HG02763 (cell line): ENCODE data around the gene DCLRE1B.

ENCODE experiments used
- ATAC-seq: cut with Tn5 transposase; IDR thresholded peaks from one replicate; pipeline ENCODE4 v1.9.1; 2021; ENCODE audit warnings: mild to moderate bottlenecking, moderate library complexity; ENCODE audit not compliant: unreplicated experiment

DCLRE1B gene

DNA sequence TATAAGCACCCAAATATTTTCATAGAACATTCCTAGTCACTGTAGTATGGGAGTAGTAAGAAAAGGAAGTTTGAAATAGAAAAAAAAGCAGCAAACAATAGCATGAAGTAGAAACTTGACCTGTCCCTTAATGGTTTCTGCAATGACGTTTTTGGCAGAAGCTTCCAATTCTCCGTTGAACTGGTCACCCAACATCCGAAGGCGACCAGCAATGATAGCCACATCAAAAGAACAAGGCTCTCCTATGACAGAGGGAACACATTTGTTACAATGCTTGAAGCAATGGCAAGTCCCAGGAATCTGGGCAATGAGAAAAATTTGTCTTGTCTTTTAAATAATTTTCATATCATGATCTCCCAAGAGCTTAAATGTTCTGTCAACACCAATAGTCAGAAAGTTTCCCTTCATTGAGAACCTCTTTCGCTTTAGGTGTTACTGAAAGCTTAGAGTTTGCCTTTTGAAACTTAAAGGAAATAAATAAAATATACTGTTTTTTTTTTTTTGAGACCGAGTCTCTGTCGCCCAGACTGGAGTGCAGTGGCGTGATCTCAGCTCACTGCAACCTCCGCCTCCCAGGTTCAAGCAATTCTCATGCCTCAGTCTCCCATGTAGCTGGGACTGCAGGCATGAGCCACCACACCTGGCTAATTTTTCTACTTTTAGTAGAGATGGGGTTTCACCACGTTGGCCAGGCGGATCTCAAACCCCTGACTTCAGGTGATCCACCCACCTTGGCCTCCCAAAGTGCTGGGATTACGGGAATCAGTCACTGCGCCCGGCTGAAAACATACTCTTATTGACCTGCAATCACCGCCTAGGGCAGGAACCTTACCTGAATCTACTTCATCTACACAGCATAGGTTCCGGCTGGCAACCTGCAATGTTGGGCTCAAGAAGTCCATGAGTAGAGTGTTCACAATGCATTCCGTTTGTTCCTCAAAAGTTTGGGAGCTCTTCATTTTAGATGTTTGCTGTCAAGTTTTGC lies 18.4 kb upstream of the DCLRE1B start:
- no peak for ATAC-seq

DNA sequence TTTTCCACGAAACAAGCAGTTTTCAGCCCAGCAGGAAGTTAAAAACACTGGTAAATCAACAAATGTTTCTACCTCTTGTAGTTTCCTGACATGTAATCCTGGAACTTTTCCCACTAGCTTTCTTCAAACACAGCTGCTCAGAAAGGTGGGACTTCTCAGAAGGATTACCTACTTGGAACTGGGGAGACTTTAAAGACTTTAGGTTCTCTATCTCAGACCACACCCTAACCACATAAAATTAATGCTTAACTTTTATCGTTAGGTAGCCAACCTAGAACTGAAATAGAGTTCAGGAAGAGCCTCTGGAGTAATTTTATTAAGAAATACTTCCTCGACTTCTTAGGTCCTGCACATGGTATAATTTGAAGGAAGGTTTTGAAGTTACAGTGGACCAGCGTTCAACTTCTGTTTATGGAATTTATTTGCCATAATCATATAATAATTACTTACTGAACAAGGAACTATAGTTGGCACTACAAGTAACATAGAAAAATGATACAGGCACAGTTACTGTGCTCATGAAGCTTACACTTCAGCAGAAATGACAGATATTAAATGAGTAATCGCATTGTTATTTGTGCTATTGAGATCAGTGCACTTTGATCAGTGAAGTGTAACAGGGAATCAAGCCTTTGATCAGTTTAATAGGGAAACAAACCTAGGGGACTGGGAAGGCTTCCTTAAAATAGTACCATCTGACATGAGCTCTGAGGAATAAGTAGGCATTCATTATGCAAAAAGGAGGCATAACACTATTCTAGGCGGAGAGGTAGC lies 17.5 kb upstream of the DCLRE1B start, which contains the start of gene BCL2L15:
Gene BCL2L15 (minus strand): TSS at position 180 of the 774 bp plus-strand sequence. CDS start 206 bp downstream, outside the sequence.
- no peak for ATAC-seq

DNA sequence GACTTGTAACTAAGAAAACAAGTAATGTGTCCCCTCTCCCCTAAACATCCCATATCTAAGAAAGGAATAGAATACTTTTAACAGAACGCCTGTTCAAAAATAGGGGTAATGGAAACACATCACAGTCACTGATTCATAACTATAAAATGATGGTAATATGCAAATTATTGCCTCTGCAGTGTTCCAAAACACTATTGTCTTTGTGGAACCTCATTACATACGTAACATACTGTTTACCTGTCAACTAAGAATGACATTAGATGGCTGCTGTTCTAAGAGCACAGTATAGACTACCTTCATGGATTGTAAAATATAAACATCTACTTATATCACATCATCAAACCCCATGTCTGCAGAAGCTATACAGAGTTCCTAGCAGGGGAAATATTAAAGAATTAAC lies 14.3 kb upstream of the DCLRE1B start:
- no peak for ATAC-seq

DNA sequence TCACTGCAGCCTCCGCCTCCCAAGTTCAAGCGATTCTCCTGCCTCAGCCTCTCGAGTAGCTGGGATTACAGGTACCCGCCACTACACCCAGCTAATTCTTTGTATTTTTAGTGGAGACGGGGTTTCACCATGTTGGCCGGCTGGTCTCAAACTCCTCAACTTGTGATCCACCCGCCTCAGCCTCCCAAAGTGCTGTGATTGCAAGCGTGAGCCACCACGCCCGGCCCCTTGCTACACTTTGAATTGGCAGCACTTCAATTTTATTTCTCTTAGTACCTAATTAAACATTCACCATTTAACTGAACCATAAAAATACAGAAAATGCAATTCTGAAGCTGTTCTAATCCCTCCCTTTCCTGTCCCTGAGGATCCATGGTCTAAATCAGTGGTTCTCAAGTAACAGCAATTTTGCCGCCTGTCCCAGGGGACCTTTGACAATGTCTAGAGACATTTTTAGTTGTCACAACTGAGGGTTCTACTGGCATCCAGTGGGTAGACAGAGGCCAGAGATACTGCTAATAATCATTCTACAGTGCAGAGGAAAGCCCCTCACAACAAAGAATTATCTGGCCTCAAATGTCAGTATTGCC lies 13.4 kb upstream of the DCLRE1B start:
- ATAC-seq: no peak

DNA sequence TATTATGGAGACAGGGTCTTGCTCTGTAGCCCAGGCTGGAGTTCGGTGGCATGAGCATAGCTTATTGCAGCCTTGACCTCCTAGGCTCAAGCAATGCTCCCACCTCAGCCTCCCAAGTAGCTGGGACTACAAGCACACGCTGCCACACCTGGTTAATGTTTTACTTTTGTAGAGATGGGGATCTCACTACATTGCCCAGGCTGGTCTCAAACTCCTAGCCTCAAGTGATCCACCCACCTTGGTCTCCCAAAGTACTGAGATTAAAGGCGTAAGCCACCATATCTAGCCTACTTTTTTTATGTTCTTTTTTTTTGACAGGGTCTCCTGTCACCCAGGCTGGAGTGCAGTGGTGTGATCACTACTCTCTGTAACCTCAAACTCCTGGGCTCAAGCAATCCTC lies 11.9 kb upstream of the DCLRE1B start:
- no peak for ATAC-seq

DNA sequence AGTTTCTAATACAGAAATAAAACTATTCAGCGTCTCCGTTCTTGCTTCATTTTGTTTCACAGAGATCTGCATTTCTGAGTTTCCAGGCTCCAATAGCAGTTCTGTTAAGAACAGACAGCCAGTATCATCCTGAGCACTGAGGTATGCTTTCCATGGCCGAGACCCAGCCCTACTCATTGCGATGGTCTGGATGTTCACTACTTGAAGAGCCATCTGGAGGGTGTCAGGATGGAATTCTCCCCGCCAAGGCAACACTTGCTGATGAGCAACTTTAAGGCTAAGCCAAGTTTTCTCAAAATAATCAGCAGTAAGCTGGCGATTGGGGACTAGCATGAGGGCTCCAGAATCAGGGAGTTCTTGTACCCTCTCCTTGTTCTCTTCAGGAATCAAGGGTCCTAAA lies 10.0 kb upstream of the DCLRE1B start:
- no peak for ATAC-seq

DNA sequence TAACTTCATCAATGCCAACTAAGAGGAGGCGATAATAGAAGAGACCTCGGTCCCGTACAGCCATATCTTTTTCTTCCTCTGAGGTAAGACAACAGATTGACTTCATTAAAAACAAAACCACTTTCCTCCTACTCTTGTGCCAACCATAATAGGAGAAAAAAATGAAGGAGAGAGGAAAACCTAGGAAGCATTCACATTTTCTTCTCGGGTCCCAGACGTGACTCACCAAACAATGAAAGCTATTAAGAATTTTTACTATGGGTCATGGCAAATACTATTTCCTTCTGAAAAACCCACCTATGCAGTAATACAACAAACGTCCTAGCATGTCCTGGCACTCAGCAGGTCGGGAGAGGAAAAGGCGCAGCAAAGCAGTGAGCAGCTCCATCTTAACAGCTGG lies 9.2 kb upstream of the DCLRE1B start:
- no peak for ATAC-seq

DNA sequence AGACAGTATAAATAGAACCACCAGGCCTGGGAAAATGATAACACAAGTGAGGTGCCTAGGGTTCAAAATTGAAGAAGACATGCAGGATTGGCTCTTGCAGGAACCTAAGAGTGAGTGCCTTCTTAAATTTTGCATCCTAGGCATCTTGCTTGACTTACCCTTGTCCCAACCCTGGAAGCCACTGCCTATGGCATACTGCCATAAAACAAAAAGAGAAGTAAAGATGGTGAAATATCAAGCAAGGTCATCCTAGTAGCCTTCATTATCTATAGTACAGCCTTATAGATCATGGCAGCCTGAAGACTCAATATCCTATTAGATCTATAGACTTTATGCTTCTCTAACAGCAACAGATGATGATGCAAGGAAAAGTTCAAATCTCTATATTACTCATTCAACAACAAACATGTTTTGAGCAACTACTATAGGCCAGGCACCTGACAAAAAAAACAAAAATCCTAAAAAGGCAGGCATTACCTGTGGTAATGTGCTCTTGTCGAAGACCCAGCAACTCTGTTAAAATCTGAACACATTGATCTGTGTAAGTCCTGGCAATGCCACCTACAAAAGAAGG lies 6.8 kb upstream of the DCLRE1B start:
- ATAC-seq: no peak

DNA sequence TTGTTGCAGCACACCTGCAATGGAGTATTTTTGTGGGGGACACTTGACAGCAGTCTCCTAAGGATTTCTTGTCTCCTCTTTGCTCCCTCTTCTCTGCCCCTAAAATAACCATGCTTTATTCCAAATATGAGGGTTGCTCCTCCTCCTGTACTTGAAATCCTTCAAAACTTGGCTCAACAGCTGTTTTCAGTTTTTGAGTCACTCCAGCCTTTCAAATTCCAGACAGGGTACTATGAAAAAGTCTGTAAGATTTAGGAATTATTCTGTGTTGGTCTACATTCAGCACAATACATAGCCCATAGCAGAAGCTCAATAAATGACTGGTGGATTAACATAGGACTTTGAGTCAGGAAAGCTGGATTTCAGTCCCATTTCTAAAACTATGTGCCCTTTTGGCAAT lies 6.0 kb upstream of the DCLRE1B start:
- ATAC-seq: no peak

DNA sequence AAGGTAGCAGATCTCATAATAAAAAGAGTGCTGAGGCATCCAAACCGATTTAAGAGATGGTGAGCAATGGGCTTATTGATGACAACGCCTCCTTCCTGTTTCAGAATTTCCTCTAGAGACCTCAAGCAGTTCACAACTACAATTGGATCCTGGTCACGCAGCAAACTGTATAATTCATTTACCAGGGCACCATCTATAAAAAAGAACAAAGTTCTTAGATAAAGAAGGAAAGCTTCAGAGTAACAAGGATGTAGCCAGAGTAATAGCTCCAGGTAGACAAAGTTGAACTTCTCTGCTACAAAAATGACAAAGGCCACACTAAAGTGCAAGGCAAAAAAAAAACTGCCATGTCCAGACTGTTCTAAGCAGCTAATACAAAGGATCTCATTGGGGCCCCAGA lies 3.9 kb upstream of the DCLRE1B start:
- ATAC-seq: no peak

DNA sequence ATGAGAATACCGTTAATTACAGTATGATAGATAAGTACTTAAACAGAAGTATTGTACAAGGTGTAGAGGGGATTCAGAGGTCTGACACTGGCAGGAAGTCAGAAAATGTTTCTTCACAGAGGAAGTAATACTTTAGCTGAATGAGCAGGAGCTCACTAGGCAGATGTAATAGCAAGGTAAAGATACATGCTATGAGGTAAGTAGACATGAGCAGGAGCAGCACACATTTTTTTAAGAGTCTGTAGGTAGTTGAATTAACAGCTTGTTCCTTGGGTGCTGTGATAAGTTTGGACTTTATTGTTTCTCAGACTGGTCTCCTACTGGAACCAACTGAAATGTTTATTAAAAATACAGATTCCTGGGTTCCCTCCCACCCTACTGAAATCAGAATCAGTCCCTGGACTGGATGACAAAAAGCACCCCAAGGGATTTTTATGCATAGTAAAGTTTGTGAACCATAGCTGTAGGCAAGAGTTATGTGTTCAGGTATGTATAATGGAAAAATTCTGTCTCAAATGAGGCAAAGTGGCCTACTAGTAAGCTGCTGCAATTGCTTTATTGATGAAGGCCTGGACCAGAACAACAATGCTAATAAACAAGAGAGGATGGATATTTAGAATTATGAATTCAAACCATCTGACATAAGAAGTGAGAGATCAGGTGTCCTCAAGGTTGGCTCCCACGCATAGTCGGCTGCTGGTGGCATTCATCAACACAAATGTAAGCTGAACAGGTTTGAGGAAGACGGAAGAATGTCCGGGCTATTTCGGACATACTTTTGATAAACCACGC lies 1.4 kb upstream of the DCLRE1B start:
- no peak for ATAC-seq

DNA sequence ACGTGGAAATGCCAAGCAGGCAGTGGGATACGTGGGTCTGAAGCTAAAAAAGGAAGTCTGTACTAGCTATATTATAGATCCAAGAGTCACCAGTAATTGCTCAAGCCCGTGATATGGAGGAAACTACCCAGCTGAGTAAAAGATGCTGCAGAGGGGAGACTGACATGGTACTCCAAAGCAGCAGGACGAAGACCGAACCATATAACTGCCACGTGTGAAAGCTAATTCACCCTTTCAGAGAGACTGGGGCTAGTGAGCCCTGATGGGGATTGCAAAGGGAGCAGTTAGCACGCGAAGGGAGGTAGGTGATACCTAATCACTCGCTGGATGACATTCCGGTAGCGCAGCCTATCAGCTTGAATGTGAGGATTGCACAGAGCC lies 843 bp upstream of the DCLRE1B start:
- ATAC-seq: peak; percentile 29

DNA sequence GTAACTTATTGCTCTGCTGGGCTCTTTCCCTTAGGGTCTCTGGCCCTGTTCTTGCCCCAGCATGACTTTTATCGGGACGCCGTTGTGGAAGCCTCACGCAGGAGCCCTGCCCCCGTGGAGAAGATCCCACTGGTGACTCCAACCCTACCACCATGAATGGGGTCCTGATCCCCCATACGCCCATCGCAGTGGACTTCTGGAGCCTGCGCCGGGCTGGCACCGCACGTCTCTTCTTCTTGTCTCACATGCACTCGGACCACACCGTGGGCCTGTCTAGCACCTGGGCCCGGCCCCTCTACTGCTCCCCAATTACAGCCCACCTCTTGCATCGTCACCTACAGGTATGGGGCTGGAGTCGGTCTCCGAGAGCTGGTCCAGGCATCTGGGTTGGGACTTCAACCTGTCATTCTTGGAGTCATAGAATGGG lies 322 bp downstream of the DCLRE1B start:
- no peak for ATAC-seq

DNA sequence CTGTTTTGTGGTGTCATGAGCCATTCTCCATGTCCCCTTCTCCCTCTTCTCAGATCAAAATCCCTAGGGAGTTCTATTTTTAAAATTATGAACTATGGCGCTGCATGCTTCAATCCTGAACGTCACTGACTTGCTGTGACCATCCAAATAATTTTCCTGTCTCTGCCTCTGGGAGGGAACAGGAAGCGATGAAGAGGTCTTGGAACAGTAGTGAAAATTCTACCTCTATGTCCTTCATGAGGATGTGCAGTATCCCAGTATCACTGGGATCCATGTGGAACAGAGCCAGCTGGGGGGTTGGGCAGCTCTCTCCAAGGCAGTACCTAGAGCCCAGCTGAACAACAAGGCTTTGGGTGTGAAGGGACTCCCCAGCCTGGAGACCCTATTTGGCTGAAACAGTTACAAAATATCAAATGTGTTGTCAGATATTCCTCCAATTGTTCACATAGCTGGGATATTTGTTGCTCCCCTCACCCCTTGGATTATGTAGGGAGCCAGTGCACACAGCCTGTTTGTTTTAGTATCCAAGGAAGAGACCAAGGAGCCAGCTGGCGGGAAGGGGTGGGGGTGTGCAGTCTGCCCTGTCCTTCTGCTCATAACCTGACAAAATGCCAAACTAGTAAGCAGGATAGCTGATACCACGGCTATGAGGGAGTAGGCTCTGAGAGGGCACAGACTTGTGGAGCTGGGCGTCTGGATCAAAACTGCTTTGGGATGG lies 7.6 kb downstream of the DCLRE1B start:
- ATAC-seq: no peak

DNA sequence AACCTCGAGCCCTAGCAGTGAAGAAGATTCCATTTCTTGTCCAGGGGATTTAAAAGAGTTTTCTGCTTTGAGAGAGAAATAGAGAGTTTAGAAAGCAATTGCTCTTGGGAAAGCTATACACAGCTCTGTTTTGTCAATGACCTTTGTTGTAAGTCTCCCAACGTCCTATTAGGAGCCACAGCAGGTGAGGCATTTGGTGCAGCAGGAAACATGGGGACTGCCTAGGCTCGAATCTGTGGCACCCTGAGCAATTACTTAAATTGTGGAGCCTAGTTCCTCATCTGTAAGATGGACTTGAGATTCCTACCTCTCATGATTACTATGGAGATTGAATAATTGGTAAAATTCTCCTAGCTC lies 8.2 kb downstream of the DCLRE1B start:
- ATAC-seq: no peak

DNA sequence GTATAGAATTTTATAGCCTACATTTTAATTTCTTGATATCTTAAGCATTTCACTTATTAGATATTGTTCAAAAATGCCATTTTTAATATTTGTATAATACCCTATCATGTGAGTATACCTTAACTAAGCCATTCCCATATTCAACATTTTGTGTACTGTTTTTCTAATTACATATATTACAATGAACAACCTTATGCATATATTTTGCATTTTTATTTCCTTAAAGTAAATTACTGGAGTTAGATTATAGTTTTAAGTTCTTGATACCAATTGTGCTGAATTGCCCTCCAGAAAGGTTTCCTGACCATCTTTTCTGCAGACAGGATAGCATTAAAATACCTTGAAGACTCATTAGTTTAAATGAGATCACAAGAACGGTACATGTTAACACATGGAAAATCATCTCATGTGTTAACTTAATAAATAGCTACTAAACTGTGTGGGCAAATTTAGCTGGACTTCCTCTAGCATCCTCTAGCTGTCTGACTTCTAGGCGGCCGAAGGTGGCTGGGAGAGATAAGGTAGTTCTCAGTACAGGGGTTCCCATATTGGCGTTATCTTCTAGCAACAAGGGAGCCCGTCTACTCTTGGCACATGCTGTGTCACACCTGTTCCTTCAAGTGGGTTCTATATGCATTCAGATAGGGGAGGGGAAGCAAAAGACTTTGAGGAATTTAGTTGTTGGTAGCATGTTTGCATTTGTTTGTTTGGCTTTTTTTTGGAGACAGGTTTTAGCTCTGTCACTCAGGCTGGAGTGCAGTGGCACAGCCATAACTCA lies 8.9 kb downstream of the DCLRE1B start:
- ATAC-seq: no peak

DNA sequence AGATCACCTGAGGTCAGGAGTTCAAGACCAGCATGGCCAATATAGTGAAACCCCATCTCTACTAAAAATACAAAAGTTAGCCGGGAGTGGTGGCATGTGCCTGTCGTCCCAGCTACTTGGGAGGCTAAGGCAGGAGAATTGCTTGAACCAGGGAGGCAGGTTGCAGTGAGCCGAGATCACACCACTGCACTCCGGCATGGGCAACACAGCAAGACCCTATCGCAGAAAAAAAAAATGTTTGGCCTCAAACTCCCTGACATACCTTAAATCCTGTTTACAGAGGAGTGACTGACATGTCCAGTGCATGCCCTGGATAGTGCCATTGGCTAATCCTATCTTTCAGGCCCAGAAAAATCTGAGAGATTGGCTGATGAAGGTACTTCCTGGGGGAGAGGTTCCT lies 11.8 kb downstream of the DCLRE1B start:
- no peak for ATAC-seq

DNA sequence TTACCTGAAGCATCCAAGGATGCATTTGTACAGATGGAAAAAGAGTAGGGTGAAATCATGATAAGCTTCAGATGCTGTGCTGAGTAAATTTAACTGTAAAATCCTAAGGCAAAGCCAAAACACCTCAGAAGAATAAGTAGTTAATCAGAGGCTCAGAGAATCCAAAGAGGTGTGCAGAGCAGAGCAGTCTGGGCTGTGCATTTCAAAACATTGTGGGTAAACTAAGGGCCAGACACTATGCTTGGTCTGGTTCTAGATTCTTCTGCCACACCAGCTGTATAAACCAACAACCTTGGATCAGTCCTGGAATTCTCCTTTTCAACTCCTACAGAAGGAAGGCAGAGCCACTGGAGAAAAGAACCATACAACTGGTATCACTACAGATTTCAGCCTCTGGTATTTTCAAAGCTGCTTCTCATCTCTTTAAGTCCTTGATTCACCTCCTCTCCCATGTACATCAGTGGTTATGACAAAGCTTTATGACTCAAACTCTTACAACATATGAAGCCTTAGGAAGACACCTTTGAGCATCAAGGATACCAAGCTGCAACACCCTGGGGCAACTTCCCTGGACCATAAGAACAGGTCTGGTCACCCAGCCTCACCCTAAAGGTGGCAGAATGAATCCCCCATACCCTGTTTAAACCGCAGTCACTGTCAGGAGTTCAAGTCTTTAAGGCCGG lies 12.4 kb downstream of the DCLRE1B start:
- ATAC-seq: no peak
